Activated naive CD4-positive, alpha-beta T cell treated with Interleukin-2 at 50 U/mL for 16 hours (primary cell): ENCODE measurements around the gene NGFR.
"Not testable (repeated sequence)": the region's sequence is repeated elsewhere in the genome, so short reads cannot be mapped to it uniquely, and the experiment has no call there.

Experiments used
- DNase-seq: peaks from one replicate; pipeline ENCODE4 v3.0.0-alpha.2; 2020

Gene NGFR

GRCh38 chr17:49496867-49497147 is 1.7 kb downstream of the NGFR start:
- no peak for DNase-seq

GRCh38 chr17:49497148-49498028 is 2.3 kb downstream of the NGFR start:
- peak; percentile 23 for DNase-seq

- no peak for DNase-seq
These were observed 3.0 kb downstream of the NGFR start for GRCh38 chr17:49498029-49498615.

GRCh38 chr17:49501496-49501895 is 6.4 kb downstream of the NGFR start:
- no peak for DNase-seq

DNA sequence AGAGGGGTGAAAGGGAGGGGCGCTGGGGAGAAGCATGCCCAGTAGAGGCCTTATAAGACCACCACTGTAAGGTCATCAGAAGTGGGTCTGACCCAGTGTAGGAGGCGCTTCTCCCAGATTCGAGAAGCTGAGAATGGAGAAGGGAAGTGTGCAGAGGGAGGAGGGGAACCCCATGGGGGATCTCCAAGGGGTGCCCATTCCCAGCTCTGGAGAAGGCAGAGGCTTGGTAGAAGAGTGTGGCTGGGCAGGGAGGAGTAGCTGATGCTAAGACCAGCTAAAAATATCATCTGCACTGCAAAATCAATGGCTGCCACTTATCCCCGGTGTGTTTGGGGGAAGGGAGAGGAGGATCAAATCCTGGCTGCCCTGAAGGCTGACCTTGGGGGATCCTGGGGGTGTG is 7.2 kb downstream of the NGFR start:
- DNase-seq, result no peak

GRCh38 chr17:49502680-49503079 is 7.6 kb downstream of the NGFR start:
- DNase-seq, result not testable (repeated sequence)

- no peak for DNase-seq
These were observed 9.3 kb downstream of the NGFR start for GRCh38 chr17:49504369-49504768.

GRCh38 chr17:49505854-49506253 is 10.8 kb downstream of the NGFR start:
- no peak for DNase-seq

DNA sequence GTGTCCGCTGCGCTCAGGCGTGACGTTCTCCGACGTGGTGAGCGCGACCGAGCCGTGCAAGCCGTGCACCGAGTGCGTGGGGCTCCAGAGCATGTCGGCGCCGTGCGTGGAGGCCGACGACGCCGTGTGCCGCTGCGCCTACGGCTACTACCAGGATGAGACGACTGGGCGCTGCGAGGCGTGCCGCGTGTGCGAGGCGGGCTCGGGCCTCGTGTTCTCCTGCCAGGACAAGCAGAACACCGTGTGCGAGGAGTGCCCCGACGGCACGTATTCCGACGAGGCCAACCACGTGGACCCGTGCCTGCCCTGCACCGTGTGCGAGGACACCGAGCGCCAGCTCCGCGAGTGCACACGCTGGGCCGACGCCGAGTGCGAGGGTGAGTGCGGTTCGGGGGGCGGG is 11.2 kb downstream of the NGFR start:
- DNase-seq, result no peak

DNA sequence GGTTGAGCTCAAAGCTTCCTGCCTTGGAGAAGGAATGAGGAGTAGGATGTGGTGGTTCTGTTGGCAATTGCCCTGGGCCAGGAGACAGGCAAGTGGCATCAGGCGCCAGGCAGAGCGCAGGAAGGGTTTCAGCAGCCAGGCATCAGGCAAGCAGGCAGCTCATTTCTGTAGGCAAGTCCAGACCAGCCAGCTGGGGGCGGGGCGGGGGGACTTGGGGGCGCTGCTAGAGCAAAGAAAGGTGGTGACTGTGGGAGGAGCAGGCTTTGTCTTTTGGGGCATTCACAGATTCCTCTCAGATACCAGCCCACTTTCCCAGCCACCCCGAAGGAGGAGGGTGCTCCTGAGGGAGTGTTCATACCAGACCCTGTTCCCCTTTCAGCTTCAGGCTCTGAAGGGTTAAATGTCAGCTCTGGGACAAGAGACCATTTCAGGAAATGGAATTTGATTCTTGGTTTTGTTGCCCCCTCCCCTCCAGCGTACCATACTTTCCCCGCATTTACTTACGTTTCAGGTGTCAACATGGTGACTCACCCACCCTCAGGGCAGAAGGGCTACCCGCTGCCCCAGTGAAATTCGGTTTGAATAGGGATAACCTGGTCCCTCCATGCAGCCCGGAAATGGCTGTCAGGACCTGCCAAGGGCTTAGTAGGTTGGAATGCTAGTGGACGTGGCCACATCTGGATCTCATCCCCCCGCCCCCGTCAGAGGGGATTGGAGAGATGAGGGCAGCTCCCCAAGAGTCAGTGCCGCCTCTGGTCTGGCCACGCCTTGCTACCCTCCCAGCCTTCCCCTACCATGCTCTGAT is 13.2 kb downstream of the NGFR start:
- DNase-seq, result no peak

GRCh38 chr17:49508866-49509587 is 13.9 kb downstream of the NGFR start:
- DNase-seq, result no peak

DNA sequence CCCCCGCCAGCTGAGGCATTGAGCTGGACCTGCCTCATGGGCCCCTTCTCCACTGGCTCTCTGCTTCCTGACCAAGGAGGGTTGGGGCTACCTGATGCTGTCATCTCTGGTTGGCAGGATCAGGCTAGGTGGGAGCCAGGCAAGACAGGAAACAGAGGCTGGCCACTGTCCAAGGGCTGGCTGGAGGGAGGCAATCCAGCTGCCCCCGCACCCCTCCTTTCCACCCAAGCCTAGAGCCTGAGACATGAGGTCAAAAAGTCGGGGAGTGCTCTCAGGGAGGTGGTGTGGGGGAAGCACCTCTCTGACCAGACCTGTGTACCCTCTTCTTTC is 14.5 kb downstream of the NGFR start:
- no peak for DNase-seq

- DNase-seq, result no peak
These were observed 15.1 kb downstream of the NGFR start for GRCh38 chr17:49510059-49510719.

GRCh38 chr17:49510720-49511110 is 15.6 kb downstream of the NGFR start:
- DNase-seq, result no peak

DNA sequence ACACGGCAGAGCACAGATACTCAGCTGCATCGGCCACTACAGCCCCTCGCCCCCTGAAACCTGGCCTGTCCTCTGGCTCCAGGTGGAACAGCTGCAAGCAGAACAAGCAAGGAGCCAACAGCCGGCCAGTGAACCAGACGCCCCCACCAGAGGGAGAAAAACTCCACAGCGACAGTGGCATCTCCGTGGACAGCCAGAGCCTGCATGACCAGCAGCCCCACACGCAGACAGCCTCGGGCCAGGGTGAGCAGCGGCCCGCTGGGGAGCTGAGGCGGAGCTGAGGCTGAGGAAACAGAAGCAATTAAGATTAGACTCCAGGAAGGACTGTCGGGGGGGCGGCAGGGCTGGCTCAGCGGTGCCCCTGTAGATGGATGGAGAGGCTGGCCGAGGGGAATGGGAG is 16.7 kb downstream of the NGFR start:
- DNase-seq, result no peak

DNA sequence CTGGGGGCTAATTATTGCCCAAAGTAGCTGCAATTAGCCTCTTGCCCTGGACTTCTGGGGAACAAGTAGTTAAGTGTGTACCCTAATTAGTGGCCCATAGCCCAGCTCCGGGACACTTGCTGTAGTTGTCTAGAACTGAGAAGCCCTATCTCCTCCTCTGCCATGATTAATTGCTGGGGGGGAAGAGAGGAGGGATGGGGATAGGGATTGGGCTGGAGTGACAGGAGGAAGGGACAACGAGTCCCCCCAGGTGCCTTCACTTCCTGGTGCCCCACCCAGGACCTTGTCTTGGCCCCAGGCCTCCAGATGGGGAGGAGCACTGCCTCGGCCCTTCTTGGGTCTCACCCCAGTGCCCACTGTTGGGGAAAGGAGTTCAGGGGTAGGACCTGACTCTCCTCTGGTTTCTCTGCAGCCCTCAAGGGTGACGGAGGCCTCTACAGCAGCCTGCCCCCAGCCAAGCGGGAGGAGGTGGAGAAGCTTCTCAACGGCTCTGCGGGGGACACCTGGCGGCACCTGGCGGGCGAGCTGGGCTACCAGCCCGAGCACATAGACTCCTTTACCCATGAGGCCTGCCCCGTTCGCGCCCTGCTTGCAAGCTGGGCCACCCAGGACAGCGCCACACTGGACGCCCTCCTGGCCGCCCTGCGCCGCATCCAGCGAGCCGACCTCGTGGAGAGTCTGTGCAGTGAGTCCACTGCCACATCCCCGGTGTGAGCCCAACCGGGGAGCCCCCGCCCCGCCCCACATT is 17.4 kb downstream of the NGFR start:
- DNase-seq, result no peak

GRCh38 chr17:49513044-49513395 is 17.9 kb downstream of the NGFR start:
- DNase-seq, result no peak

GRCh38 chr17:49513641-49514040 is 18.5 kb downstream of the NGFR start:
- no peak for DNase-seq

- DNase-seq, result no peak
These were observed 19.1 kb downstream of the NGFR start for GRCh38 chr17:49514071-49514721.

- DNase-seq, result no peak
These were observed 20.2 kb downstream of the NGFR start for GRCh38 chr17:49515196-49515770.

DNA sequence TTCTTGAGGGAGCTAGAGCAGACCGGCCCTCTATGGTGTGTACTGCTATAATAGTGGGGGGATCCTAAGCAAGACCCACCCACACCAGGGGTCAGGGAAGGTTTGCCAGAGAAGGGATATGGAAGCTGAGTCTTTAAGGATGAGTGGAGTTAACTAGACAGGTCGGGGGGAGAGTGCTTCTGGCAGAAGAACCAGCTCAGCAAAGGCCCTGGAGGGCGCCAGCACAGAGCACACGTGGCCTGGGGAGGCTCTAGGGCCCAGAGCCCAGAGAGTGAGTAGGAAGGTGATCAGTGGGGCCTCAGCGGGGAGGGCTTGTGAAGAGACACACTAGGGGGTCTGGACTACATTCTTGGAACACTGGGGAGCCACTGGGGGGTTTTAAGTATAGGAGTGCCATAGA is 21.1 kb downstream of the NGFR start:
- no peak for DNase-seq
